HG03521 (cell line): Measurements from ENCODE around the gene ZSWIM7.
A peak's percentile ranks its signal among the peaks of the same experiment; 100 is the strongest.

ENCODE experiments used
- ATAC-seq: cut with Tn5 transposase; IDR thresholded peaks from one replicate; pipeline ENCODE4 v1.9.1; 2021; ENCODE audit warnings: mild to moderate bottlenecking, moderate library complexity; ENCODE audit not compliant: unreplicated experiment

ZSWIM7 gene, protein sequence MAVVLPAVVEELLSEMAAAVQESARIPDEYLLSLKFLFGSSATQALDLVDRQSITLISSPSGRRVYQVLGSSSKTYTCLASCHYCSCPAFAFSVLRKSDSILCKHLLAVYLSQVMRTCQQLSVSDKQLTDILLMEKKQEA

GRCh38 chr17:15999141-15999973, at the start of gene ZSWIM7, which contains the start of gene TTC19:
Gene ZSWIM7, minus strand, starts transcription at chr17:15999704. Its CDS starts 110 bp downstream, at chr17:15999594.
Gene TTC19, plus strand, starts transcription at chr17:15999824. Its CDS starts 25 bp downstream, at chr17:15999849.
- peak; percentile 89 for ATAC-seq

DNA sequence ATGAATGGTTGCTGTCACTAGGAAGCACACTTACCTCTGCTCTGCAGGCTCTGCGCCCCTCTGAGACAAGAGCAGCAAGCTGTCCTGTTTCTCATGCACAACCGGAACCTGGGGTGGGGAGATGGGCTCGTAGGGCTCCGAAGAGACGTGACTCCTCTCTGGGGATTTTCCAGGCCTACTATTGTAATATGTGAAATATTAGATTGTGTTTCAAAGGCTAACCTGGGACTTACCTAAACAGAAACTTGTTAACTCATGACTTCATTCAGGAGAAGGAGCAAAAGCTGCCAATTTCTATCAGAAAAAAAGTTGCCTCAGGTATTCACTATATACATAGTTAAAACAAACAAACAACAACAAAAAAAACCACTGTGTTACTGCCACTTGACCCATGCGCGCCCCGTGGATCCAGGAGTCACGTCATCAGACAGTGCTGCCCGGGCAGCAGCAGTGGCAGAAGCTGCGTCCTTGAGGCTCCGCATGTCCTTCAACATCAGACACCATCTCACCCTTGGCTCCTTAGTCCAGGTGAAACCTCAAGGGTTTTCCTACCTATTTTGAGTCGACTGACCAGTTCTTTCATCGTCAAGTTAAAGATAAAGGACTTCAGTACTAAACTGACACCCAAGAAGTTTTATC, 49.4 kb upstream of the ZSWIM7 start:
- no peak for ATAC-seq

- no peak for ATAC-seq
Observed at GRCh38 chr17:16046966-16047365, 47.5 kb upstream of the ZSWIM7 start.

- no peak for ATAC-seq
Observed at GRCh38 chr17:16044487-16044886, 45.0 kb upstream of the ZSWIM7 start.

DNA sequence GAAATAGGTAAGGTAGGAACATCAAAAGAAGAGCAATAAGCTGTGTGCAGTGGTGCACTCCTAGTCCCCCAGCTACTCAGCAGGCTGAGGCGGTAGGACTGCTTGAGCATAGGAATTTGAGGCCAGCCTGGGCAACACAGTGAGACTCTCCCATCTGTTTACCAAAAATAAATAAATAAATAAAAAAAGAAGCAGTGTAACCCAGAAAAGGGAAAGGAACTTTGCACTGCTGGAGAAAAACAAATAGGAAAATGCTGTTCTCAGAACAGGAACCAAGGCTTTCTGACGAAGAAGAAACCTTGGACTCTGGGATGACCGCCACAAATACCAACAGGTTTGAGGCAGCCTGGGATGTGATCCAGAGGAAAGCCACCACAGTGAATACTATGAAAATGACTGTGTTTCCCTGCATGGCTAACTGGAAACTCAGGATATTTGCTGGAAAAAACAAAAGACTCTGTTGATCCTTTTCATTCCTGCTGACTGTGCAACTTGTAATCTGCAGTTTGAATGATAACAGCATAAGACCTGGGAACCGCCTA, 41.3 kb upstream of the ZSWIM7 start:
- no peak for ATAC-seq

- ATAC-seq = no peak
Observed at GRCh38 chr17:16037636-16038035, 38.1 kb upstream of the ZSWIM7 start.

- no peak for ATAC-seq
Observed at GRCh38 chr17:16036261-16036660, 36.8 kb upstream of the ZSWIM7 start.

DNA sequence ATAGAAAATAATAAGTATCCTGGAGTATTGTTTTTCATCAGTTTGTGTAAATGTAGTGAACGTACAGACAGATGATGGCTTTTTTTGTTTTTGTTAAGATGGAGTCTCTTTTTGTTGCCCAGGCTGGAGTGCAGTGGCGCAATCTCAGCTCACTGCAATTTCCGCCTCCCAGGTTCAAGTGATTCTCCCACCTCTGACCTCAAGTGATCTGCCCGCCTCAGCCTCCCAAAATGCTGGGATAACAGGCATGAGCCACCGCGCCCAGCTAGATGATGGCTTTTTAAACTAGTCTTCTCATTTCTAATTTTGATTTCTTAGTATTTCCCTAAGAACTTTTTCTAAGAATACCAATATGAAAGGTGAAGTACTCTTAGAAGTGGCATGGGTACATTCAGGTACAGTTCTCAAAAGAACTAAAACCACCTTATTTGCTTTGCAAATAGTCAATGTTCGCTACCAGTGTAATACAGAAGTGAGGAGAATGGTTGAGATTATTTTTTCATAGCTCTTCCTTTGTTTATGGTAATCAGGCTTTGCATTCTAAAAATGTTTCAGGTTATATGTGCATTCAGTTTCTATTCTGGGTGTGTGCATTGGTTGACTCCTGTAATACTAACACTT, 34.3 kb upstream of the ZSWIM7 start:
- ATAC-seq = no peak

- ATAC-seq = peak; percentile 80
Observed at GRCh38 chr17:16027708-16028584, 28.4 kb upstream of the ZSWIM7 start.

- no peak for ATAC-seq
Observed at GRCh38 chr17:16026895-16027294, 27.4 kb upstream of the ZSWIM7 start.

DNA sequence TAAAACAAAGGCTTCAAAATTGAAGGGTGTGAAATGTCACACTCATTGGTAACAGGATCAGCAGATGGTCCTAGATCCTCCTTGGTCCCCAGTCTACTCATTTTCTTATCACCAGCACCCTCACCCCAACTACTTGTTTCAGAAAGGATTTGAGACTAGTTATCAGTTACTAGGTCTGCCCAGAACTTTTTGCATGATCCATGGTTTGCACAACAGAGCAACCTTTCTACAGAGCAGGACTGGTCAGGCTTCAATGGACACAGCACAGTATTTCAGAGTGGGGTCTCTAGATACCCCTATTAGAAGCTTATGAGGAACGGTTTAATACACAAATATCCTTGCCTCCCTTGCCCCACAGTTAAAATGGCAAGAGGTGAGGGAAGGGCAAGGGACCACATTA, 25.7 kb upstream of the ZSWIM7 start:
- no peak for ATAC-seq

GRCh38 chr17:16023881-16024280, 24.4 kb upstream of the ZSWIM7 start:
- ATAC-seq = no peak

GRCh38 chr17:16019347-16019746, 19.8 kb upstream of the ZSWIM7 start:
- no peak for ATAC-seq

GRCh38 chr17:16013943-16014407, 14.5 kb upstream of the ZSWIM7 start:
- ATAC-seq = no peak

DNA sequence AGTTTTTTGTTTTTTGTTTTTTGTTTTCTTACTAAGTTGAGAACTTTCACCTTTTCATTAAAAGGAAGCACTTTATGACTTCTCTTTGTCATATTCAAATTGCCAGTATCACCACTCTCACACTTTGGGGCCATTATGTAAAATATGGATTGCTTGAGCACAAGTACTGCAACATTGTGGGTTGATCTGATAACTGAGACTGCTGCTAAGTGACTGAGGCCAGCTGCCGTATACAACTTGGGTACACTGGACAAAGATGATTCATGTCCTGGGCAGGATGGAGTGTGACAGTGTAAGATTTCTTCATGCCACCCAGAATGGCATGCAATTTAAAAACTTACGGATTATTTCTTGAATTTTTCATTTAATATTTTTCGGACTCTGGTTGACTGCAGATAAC, 7.9 kb upstream of the ZSWIM7 start:
- no peak for ATAC-seq

DNA sequence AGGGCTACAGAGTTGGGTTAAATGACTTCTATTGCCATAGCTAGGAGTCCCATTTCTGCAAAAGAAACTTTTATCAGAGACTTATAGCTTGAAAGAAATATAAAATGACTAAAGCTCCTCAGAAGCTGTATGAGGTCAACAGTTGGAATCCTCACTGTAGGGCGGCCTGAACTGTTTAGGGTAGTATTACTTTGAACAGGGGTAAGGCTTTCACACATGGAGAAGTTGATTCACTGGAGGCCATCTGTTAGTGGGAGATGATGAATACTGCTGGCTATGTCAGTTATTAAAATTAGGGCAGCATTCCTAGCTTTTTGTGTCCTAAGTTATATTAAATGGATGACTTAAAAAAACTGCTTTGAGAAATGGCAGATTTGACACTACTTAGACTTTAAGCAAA, 6.1 kb upstream of the ZSWIM7 start:
- no peak for ATAC-seq

- no peak for ATAC-seq
Observed at GRCh38 chr17:16003841-16004240, 4.3 kb upstream of the ZSWIM7 start.

GRCh38 chr17:16002708-16003260, 3.3 kb upstream of the ZSWIM7 start:
- no peak for ATAC-seq

GRCh38 chr17:16001226-16001897, 1.9 kb upstream of the ZSWIM7 start:
- no peak for ATAC-seq
